Lung (tissue), 12 donors: ENCODE data around the gene BARX2. TPM values are rescaled to one million over a fixed set of nuclear protein-coding genes. Genes with fewer than 3 reads are reported as not detected.
A peak's percentile ranks its signal among the peaks of the same experiment; 100 is the strongest.

ENCODE experiments used
- ATAC-seq: fragments of 200-7000 bp; cut with Tn5 transposase; one replicate; pipeline ENCODE4 v1.9.1; 2020; ENCODE audit warnings: moderate number of reproducible peaks; ENCODE audit not compliant: insufficient read depth, low FRiP score
- DNase-seq, 3 donors: peaks; one replicate each; pipeline ENCODE4 v3.0.0-alpha.2; 2013 to 2017
- H3K27ac ChIP-seq, 2 donors: one replicate each; pipeline ENCODE4 v1.5.1; 2013; ENCODE audit warnings: mild to moderate bottlenecking in 2 of 2, moderate library complexity in 2 of 2, control low read depth in 1 of 2, inconsistent platforms in 1 of 2, low read depth in 1 of 2, low read length in 1 of 2
- H3K27me3 ChIP-seq, 3 donors: one replicate each; pipeline ENCODE4 v1.5.1; 2013; ENCODE audit warnings: low read length in 2 of 3; ENCODE audit not compliant: control insufficient read depth in 3 of 3, insufficient read depth in 3 of 3
- H3K36me3 ChIP-seq, 4 donors: one replicate each; pipeline ENCODE4 v1.5.1; 2013; ENCODE audit warnings: low read length in 4 of 4, mild to moderate bottlenecking in 1 of 4, moderate library complexity in 1 of 4; ENCODE audit not compliant: control insufficient read depth in 4 of 4, insufficient read depth in 4 of 4
- H3K4me1 ChIP-seq, 5 donors: one replicate each; pipeline ENCODE4 v1.5.1; 2013; ENCODE audit warnings: low read length in 5 of 5, mild to moderate bottlenecking in 2 of 5, moderate library complexity in 1 of 5; ENCODE audit not compliant: control insufficient read depth in 5 of 5, insufficient read depth in 5 of 5
- H3K4me3 ChIP-seq: one replicate; pipeline ENCODE4 v1.5.1; 2013; ENCODE audit warnings: mild to moderate bottlenecking, control low read depth, moderate library complexity
- H3K9ac ChIP-seq, 2 donors: one replicate each; pipeline ENCODE4 v1.5.1; 2013; ENCODE audit warnings: low read length in 2 of 2, control low read depth in 1 of 2; ENCODE audit not compliant: insufficient read depth in 1 of 2
- H3K9me3 ChIP-seq, 4 donors: one replicate each; pipeline ENCODE4 v1.5.1; 2013; ENCODE audit warnings: low read length in 3 of 4, mild to moderate bottlenecking in 1 of 4, moderate library complexity in 1 of 4; ENCODE audit not compliant: control insufficient read depth in 4 of 4, insufficient read depth in 3 of 4
- whole genome bisulfite sequencing, 2 donors: extraction: QIAGEN DNeasy Blood & Tissue Kit; methylation state at CpG; one replicate each; pipeline ENCODE4 v1.1.7; 2013; 5-methylcytosine and 5-hydroxymethylcytosine counted together
- polyA plus RNA-seq, 2 donors: library from polyadenylated mRNA; stranded (reverse); fragments of 200-250 nt; gene quantifications; one replicate each; pipeline ENCODE4 v1.2.1, GENCODE V29; 2013
- total RNA-seq, 2 donors: library from RNA; depleted of rRNA in 1 of 2; stranded (reverse); fragments of >200 nt in 1 of 2; gene quantifications; one replicate each; pipeline ENCODE4 v1.2.1, GENCODE V29; 2014 to 2021
- TF ChIP-seq, protein P1 (sequence below): IDR thresholded peaks from 2 replicates; pipeline ENCODE4 v1.5.1; 2012; ENCODE audit warnings: mild to moderate bottlenecking; ENCODE audit errors: control extremely low read depth, extremely low read depth
- donor health status: control.
- donor health status: control.
- donor health status: Bipolar disorder and iron deficiency.
- donor health status: healthy.
- donor health status: DM: yes; HTN: yes; CAD: no.

BARX2 gene
- total and polyA plus RNA-seq, 4 donors = 0.39 to 1.1 (median 0.75) TPM

DNA sequence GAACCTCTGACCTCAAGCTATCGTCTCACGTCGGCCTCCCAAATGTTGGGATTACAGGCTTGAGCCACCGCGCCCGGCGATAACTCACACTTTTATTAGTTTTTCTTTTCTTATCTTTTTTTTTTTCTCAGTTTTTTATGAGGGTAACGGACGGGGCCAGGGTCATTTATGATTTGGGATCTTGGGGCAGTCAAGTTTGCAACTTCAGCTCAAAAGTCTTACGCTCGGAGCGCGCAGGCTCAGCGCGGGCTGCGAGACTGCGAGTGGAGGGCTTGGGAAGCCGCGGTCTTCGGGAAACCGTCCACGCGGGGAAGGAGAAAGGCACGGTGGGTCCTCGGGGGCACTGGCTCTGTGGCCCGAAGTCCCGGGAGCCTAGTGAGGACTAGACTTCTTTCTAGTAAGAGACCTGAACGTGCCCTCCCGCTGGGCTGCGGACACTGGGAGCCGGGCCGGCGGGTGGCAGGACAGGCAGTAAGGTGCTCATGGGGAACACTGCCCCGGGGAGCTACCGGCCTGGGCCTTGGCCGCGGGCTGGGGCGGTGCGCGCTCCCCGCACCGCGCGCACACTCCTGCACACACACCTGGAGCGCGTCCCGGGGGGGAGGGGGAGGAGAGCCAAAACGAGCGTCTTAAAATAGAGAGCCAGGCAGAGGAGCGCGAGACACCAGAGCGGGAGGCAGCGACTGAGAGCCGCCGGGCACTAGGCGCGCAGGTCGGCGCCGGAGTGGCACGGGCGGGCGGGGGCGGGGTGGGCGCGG, 476 bp upstream of the BARX2 start:
- no peak overlapping the region for H3K27ac ChIP-seq
- TF ChIP-seq, protein P1, sequence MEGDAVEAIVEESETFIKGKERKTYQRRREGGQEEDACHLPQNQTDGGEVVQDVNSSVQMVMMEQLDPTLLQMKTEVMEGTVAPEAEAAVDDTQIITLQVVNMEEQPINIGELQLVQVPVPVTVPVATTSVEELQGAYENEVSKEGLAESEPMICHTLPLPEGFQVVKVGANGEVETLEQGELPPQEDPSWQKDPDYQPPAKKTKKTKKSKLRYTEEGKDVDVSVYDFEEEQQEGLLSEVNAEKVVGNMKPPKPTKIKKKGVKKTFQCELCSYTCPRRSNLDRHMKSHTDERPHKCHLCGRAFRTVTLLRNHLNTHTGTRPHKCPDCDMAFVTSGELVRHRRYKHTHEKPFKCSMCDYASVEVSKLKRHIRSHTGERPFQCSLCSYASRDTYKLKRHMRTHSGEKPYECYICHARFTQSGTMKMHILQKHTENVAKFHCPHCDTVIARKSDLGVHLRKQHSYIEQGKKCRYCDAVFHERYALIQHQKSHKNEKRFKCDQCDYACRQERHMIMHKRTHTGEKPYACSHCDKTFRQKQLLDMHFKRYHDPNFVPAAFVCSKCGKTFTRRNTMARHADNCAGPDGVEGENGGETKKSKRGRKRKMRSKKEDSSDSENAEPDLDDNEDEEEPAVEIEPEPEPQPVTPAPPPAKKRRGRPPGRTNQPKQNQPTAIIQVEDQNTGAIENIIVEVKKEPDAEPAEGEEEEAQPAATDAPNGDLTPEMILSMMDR = no peak
- peaks cover 12 to 88% (median 82%) of the 10 kb centered on the region in 3 donors for H3K27me3 ChIP-seq
- H3K4me1 ChIP-seq = peaks cover 0 to 21% (median 0%) of the 10 kb centered on the region in 5 donors
- no peaks in the 10 kb centered on the region for H3K36me3 ChIP-seq
- 3% methylated on average over 60 to 66 of the region's 66 CpGs for whole genome bisulfite sequencing, 2 donors
- no peak overlapping the region for H3K4me3 ChIP-seq
- DNase-seq (peak in 1 of 3 donors; percentile 12), ATAC-seq (no peak)
- H3K9me3 ChIP-seq = peaks cover 0 to 4% (median 0%) of the 10 kb centered on the region in 4 donors
- H3K9ac ChIP-seq = no peak overlapping the region

DNA sequence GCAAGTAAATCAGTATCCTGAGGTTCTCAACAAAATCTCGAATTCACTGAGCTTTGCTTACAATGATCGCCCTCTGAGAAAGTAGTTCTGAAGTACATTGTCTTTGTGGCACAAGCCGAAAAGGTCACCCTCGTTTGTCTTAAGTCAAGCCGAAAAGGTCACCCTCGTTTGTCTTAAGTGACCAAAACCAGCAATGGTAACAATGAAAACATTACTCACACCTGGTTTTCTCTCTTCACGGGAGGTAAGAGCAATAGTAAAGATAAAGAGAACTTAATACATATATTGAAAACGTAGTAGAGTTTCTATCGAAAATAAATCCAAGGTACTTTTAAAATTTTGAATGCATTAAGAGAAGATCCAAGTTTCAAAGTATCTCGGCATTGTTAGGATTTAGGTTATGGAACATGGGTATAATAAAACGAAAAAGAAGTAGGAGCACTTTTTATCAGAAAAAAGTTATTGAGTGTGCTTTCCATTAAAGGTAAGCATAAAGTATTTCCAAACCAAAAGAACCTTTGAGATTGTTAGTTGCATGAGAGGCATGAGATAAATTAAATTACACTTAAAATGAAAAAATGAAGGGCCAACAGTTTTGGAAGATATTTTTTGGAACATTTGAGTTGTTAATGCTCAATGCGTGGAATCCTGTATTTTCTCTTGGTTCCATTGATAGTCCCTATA, 1.2 kb downstream of the BARX2 start:
- Histone ChIP-seq H3K27ac (no peak overlapping the region), H3K4me3 (no peak overlapping the region), H3K27me3 (peaks cover 12 to 82% (median 71%) of the 10 kb centered on the region in 3 donors)

DNA sequence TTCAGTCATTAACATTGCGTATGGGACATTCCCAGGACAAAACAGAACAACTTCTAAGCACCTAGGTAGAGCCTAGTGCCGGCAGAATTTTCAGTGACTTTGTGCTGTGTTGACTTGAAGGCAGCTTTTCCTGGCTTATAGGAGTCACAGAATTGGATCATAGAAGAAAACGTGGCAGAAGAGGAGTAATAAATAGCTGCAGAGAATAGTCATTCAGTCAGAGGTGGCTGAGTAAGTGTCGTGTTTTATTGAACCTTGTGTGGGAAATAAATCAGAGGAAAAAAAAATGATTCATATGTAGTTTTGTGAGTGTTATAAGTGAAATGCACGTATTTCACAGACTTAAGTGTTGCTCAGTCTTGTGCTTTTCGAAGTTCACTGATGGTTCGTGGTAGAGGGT, 2.1 kb downstream of the BARX2 start:
- no peak overlapping the region for H3K27ac ChIP-seq
- 87 to 90% methylated on average over 7 of the region's 7 CpGs for WGBS, 2 donors
- no peak for DNase-seq

More for the DNA sequence above, 1.2 kb downstream of the BARX2 start:
- TF ChIP-seq, protein P1 = no peak
- 55 to 59% methylated on average over 12 of the region's 12 CpGs for whole genome bisulfite sequencing, 2 donors
- peaks cover 0 to 19% (median 0%) of the 10 kb centered on the region in 5 donors for H3K4me1 ChIP-seq
- H3K9me3 ChIP-seq = peaks cover 0 to 4% (median 0%) of the 10 kb centered on the region in 4 donors
- no peaks in the 10 kb centered on the region for H3K36me3 ChIP-seq
- DNase-seq (no peak), ATAC-seq (no peak)
- H3K9ac ChIP-seq = no peak overlapping the region

More for the DNA sequence above, 2.1 kb downstream of the BARX2 start:
- Histone ChIP-seq H3K9ac (no peak overlapping the region), H3K4me3 (no peak overlapping the region), H3K4me1 (peaks cover 0 to 19% (median 0%) of the 10 kb centered on the region in 5 donors), H3K36me3 (no peaks in the 10 kb centered on the region), H3K27me3 (peaks cover 12 to 73% (median 62%) of the 10 kb centered on the region in 3 donors), H3K9me3 (peaks cover 0 to 4% (median 0%) of the 10 kb centered on the region in 4 donors)
- TF ChIP-seq, protein P1 = no peak
- no peak for ATAC-seq
